Stomach (tissue), 9 donors: ENCODE data around the gene TST. TPM values are rescaled to one million over a fixed set of nuclear protein-coding genes. Genes with fewer than 3 reads are reported as not detected.

Experiments
- DNase-seq, 2 donors: peaks; one replicate each; pipeline versions ENCODE4 v3.0.0 to v3.0.0-alpha.2; 2013 to 2019
- H3K27ac ChIP-seq, 5 donors: fragments of 200-600 bp in 4 of 5; sonication (generic) in 4 of 5; one replicate each; pipeline ENCODE4 v1.5.1; 2013 to 2019; ENCODE audit warnings: mild to moderate bottlenecking in 1 of 5, moderate library complexity in 1 of 5
- H3K27me3 ChIP-seq, 3 donors: fragments of 200-600 bp; sonication (generic); one replicate each; pipeline ENCODE4 v1.5.1; 2017 to 2019; ENCODE audit warnings: mixed run types in 1 of 3
- H3K36me3 ChIP-seq, 4 donors: fragments of 200-600 bp; sonication (generic); 1 replicate in 3 of 4; 2 replicates in 1 of 4; pipeline ENCODE4 v1.5.1; 2016 to 2019
- H3K4me1 ChIP-seq, 4 donors: fragments of 200-600 bp; sonication (generic); one replicate each; pipeline ENCODE4 v1.5.1; 2016 to 2019
- H3K4me3 ChIP-seq, 4 donors: fragments of 200-600 bp; sonication (generic) in 3 of 4; one replicate each; pipeline ENCODE4 v1.5.1; 2016 to 2019; ENCODE audit warnings: mild to moderate bottlenecking in 1 of 4
- H3K9me3 ChIP-seq, 4 donors: fragments of 200-600 bp; sonication (generic); one replicate each; pipeline ENCODE4 v1.5.1; 2016 to 2019
- EP300 ChIP-seq: sonication (generic); formaldehyde crosslinking; IDR thresholded peaks from one replicate; pipeline ENCODE4 v1.6.1; 2017; ENCODE audit warnings: antibody characterized with exemption
- POLR2A ChIP-seq, 4 donors: fragments of 450-650 bp; IDR thresholded peaks; one replicate each; pipeline ENCODE4 v1.6.1; 2016; ENCODE audit warnings: antibody characterized with exemption in 4 of 4, control low read depth in 2 of 4, mild to moderate bottlenecking in 1 of 4, moderate library complexity in 1 of 4
- POLR2AphosphoS5 ChIP-seq, 3 donors: sonication (generic); formaldehyde crosslinking; IDR thresholded peaks; one replicate each; pipeline ENCODE4 v1.6.1; 2016; ENCODE audit warnings: antibody characterized with exemption in 3 of 3
- WGBS, 5 donors: extraction: QIAGEN DNeasy Blood & Tissue Kit in 3 of 5; methylation state at CpG; one replicate each; pipeline versions ENCODE4 v1.1.5 to v1.1.7; 2013 to 2018; 5-methylcytosine and 5-hydroxymethylcytosine counted together
- intact Hi-C: fragments of 100-400 bp; cut with DNase I; formaldehyde crosslinking; loops from one replicate; pipeline ENCODE4 v1.15.1; 2023; ENCODE audit warnings: low total_unique reads
- polyA plus RNA-seq, 3 donors: library from polyadenylated mRNA; stranded (reverse); fragments of 200-250 nt; gene quantifications; one replicate each; pipeline ENCODE4 v1.2.3, GENCODE V29; 2013
- total RNA-seq, 5 donors: library from RNA; depleted of rRNA; stranded (reverse); fragments of >200 nt; gene quantifications; one replicate each; pipeline versions ENCODE4 v1.1.0 to v1.2.3, GENCODE V29; 2014 to 2016
- TF ChIP-seq, protein P1 (sequence below), 7 experiments: fragments of 450-650 bp in 4 of 7; fragments of 200-600 bp in 3 of 7; sonication (generic) in 3 of 7; IDR thresholded peaks; one replicate each; pipeline ENCODE4 v1.5.1; 2016 to 2019; ENCODE audit warnings: antibody characterized with exemption in 7 of 7, control low read depth in 2 of 7, mild to moderate bottlenecking in 1 of 7
- donor health status: healthy with polysubstance abuse.
- donor health status: Bipolar disorder and iron deficiency.
- donor health status: healthy.

TST gene
- total and polyA plus RNA-seq, 8 donors: 51.8 to 709 (median 95.3) TPM

DNA sequence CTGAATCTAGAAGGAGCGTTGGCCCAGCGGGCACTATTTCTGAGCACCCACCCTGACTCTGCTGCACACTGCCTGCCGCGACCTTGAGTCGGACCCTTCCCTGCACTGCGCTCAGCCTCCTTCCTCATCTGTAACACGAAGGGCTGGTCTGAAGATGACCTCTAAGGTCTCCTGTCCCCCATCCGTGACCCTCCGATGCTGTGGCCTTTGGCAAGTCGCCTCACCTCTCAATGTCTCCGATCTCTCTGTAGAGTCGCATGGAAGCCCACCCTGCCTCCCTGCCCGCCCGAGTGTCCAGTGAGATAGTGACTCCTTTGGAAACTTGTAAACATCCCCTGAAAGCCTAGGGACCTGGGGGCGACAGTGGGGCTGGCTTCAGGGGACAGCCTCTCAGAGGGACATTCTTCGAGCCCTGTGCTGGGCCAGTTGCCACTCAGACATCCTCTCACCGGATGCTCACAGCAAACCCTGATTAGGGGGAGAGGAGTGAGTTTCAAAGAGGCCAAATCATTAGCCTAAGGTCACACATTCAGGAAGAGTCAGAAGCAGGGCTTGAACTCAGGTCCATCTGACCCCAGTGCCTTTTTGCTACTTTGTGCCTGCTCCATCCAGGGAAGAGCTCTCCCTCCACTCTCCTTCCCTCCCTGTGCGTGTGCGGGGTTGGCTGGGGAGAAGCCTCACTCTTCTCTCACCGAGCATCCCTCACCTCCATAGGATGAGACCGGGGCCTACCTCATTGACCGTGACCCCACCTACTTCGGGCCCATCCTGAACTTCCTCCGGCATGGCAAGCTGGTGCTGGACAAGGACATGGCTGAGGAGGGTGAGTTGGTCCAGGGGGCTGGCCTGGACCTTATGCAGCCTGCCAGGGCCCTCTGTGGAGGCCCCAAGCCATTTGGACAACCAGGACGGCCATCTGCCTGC is 33.4 kb upstream of the TST start:
- Histone ChIP-seq H3K4me3 (peak overlapping the region; percentile 66 to 87 (median 70)), H3K4me1 (peaks cover 23 to 37% (median 25%) of the 10 kb centered on the region in 4 donors), H3K27ac (peak overlapping the region in 2 of 5 donors; percentile 36 to 44), H3K9me3 (no peaks in the 10 kb centered on the region), H3K36me3 (peaks cover 1 to 42% (median 32%) of the 10 kb centered on the region in 4 donors), H3K27me3 (peaks cover 0 to 13% (median 0%) of the 10 kb centered on the region in 3 donors)
- no peak for DNase-seq
- TF ChIP-seq, protein P1, sequence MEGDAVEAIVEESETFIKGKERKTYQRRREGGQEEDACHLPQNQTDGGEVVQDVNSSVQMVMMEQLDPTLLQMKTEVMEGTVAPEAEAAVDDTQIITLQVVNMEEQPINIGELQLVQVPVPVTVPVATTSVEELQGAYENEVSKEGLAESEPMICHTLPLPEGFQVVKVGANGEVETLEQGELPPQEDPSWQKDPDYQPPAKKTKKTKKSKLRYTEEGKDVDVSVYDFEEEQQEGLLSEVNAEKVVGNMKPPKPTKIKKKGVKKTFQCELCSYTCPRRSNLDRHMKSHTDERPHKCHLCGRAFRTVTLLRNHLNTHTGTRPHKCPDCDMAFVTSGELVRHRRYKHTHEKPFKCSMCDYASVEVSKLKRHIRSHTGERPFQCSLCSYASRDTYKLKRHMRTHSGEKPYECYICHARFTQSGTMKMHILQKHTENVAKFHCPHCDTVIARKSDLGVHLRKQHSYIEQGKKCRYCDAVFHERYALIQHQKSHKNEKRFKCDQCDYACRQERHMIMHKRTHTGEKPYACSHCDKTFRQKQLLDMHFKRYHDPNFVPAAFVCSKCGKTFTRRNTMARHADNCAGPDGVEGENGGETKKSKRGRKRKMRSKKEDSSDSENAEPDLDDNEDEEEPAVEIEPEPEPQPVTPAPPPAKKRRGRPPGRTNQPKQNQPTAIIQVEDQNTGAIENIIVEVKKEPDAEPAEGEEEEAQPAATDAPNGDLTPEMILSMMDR (IDR thresholded peaks at IDR 0.05): no peak
- TF ChIP-seq POLR2AphosphoS5 (IDR thresholded peaks at IDR 0.05) (no peak), EP300 (no peak), POLR2A (IDR thresholded peaks at IDR 0.05) (no peak)
- 81 to 90% (median 86%) methylated on average over 25 of the region's 25 CpGs for WGBS, 5 donors
- intact Hi-C loops: no loop called here

DNA sequence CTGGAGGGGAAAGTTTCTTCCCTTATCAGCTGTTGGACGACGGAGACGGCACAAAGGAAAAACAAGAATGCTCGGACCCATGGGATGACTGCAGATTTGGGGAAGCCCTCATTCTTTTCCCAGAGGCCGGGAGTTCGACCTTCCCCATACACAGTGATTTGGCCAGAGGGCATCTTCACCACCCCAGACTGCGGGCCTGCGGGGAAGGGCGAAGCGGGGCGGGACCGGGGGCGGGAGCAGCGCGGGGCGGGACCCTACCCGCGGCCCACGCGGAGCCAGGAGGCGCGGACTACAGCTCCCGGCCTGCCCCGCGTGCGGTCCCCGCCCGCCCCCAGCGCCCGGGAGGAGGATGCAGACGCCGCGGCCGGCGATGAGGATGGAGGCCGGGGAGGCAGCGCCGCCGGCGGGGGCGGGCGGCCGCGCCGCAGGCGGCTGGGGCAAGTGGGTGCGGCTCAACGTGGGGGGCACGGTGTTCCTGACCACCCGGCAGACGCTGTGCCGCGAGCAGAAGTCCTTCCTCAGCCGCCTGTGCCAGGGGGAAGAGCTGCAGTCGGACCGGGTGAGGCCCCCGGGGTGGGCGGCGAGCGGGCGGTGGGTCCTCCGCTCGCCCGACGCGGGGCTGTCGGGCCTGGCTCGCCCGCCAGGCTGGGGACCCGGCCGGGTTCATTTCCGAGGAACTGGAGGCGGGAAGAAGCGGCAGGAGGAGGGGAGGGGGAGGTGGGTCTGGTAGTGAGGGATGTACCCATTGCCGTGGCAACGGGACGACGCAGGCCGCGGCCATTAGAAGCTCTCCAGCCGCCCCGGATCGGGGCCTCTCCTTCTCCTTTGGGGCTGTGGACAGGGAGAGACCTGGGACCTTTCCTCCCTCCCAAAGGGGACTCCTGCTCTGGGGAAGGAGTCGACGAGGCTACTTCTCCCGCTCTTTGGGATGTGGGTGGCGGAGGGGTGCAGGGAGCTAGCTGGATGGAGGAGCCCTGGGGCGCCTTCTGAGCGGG is 32.4 kb upstream of the TST start, which contains the start of gene KCTD17:
Gene KCTD17 (plus strand): TSS at position 352 of the 995 bp plus-strand sequence. CDS start 19 bp downstream, at position 371.
- WGBS, 5 donors: 5 to 14% (median 7%) methylated on average over 22 to 89 of the region's 89 CpGs
- Histone ChIP-seq H3K36me3 (peaks cover 0 to 32% (median 22%) of the 10 kb centered on the region in 4 donors), H3K4me3 (peak within 1 kb of the TSS; percentile 66 to 87 (median 70)), H3K27ac (peak within 1 kb of the TSS in 2 of 5 donors; percentile 36 to 44), H3K27me3 (peaks cover 0 to 13% (median 0%) of the 10 kb centered on the region in 3 donors), H3K4me1 (peaks cover 23 to 37% (median 25%) of the 10 kb centered on the region in 4 donors), H3K9me3 (no peaks in the 10 kb centered on the region)
- TF ChIP-seq POLR2A (IDR thresholded peaks at IDR 0.05) (no peak), POLR2AphosphoS5 (IDR thresholded peaks at IDR 0.05) (peak in 2 of 3 donors; percentile 20 to 40)
- peak; percentile 70 to 91 for DNase-seq
- intact Hi-C loops: no loop called here

DNA sequence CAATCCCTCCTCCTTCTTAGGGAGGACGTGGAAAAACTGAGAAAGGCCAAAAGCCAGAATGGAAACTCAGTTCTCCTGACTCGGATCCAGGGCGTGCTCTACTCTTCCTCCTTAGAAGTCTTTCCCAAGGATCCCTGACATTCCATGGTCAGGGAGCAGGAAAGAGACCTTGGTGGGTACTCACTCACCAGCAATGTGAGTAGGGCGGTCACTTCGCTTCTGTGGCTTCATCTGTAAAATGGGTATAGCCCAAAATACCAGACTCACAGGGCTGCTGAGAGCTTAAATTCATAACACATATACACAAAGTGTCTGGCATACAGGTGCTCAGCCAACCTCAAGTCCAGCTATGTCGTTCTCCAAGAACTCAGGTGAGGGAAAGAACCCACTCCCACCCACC is 31.7 kb upstream of the TST start:
- H3K27ac ChIP-seq: peak overlapping the region in 1 of 5 donors; percentile 36
- intact Hi-C loops: no loop called here
- peaks cover 0 to 24% (median 15%) of the 10 kb centered on the region in 4 donors for H3K36me3 ChIP-seq
- H3K4me3 ChIP-seq: peak overlapping the region in 2 of 4 donors; percentile 66 to 87
- H3K4me1 ChIP-seq: peaks cover 23 to 37% (median 25%) of the 10 kb centered on the region in 4 donors
- peaks cover 0 to 13% (median 0%) of the 10 kb centered on the region in 3 donors for H3K27me3 ChIP-seq
- no peaks in the 10 kb centered on the region for H3K9me3 ChIP-seq
- 64 to 82% (median 76%) methylated on average over 4 to 6 of the region's 6 CpGs for WGBS, 5 donors
- TF ChIP-seq, protein P1 (IDR thresholded peaks at IDR 0.05): no peak
- TF ChIP-seq POLR2AphosphoS5 (IDR thresholded peaks at IDR 0.05): no peak
- TF ChIP-seq POLR2A (IDR thresholded peaks at IDR 0.05): no peak
- TF ChIP-seq EP300: no peak
- DNase-seq: no peak

DNA sequence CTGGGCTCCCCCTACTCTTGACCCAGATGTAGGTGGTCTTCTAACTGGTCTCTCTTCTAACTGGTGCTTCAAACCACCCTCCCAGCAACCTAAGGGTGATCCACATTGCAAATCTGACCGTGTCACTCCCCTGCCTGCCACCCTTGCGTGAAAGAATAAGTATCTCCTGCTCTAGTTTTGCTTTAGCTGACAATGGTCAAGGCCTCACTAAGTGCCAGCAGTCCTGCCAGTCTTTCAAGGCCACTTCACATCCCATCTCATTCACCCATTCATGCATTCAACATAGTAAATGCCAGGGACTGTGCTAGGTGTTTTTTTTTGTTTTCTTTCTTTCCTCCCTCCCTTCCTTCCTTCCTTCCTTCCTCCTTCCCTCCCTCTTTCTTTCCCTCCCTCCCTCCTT is 30.0 kb upstream of the TST start:
- Histone ChIP-seq H3K36me3 (peaks cover 0 to 10% (median 2%) of the 10 kb centered on the region in 4 donors), H3K4me3 (no peak overlapping the region), H3K27ac (no peak overlapping the region), H3K4me1 (peaks cover 23 to 44% (median 26%) of the 10 kb centered on the region in 4 donors), H3K27me3 (peaks cover 0 to 13% (median 0%) of the 10 kb centered on the region in 3 donors), H3K9me3 (no peaks in the 10 kb centered on the region)
- TF ChIP-seq POLR2A (IDR thresholded peaks at IDR 0.05) (no peak), POLR2AphosphoS5 (IDR thresholded peaks at IDR 0.05) (no peak), EP300 (no peak)
- TF ChIP-seq, protein P1 (IDR thresholded peaks at IDR 0.05): no peak
- 63 to 87% (median 80%) methylated on average over 2 of the region's 2 CpGs for WGBS, 5 donors
- DNase-seq: no peak
- intact Hi-C loops: no loop called here
